Prostate gland (tissue), 2 donors: Measurements from ENCODE around the gene ZSWIM6.

Source experiments
- POLR2AphosphoS5 ChIP-seq: sonication (generic); formaldehyde crosslinking; IDR thresholded peaks from one replicate; pipeline ENCODE4 v1.6.1; 2017; ENCODE audit warnings: antibody characterized with exemption
- TF ChIP-seq, protein P1 (sequence below), 4 experiments: fragments of 200-600 bp in 2 of 4; fragments of 450-650 bp in 2 of 4; sonication (generic) in 2 of 4; IDR thresholded peaks; 1 replicate in 3 of 4; 2 replicates in 1 of 4; pipeline ENCODE4 v1.5.1; 2016 to 2019; ENCODE audit warnings: antibody characterized with exemption in 4 of 4, mild to moderate bottlenecking in 2 of 4, moderate library complexity in 2 of 4

DNA sequence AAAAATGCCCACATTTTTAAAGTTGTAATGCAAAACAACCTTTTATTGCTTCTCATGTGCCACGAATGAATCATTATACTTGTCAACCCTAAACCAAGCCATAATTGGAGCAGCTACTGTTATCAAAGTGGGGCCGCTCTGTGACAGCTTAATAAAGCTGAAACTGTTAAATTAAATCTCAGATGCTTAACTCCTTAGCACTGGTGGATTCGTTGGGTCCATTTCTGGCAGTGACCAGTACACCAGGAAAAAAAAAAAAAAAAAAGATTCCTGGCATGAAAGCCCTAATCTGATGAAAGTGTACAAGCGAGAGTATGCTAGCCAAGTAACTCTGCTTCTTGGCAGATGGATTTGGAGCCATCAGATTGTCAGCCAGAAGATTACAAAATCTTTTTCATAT lies 164.8 kb downstream of the ZSWIM6 start:
- TF ChIP-seq, protein P1, sequence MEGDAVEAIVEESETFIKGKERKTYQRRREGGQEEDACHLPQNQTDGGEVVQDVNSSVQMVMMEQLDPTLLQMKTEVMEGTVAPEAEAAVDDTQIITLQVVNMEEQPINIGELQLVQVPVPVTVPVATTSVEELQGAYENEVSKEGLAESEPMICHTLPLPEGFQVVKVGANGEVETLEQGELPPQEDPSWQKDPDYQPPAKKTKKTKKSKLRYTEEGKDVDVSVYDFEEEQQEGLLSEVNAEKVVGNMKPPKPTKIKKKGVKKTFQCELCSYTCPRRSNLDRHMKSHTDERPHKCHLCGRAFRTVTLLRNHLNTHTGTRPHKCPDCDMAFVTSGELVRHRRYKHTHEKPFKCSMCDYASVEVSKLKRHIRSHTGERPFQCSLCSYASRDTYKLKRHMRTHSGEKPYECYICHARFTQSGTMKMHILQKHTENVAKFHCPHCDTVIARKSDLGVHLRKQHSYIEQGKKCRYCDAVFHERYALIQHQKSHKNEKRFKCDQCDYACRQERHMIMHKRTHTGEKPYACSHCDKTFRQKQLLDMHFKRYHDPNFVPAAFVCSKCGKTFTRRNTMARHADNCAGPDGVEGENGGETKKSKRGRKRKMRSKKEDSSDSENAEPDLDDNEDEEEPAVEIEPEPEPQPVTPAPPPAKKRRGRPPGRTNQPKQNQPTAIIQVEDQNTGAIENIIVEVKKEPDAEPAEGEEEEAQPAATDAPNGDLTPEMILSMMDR (IDR thresholded peaks at IDR 0.05): no peak
- peak; percentile 5 for TF ChIP-seq POLR2AphosphoS5
